ENCODE data around the gene RASSF9.

RASSF9 gene

DNA sequence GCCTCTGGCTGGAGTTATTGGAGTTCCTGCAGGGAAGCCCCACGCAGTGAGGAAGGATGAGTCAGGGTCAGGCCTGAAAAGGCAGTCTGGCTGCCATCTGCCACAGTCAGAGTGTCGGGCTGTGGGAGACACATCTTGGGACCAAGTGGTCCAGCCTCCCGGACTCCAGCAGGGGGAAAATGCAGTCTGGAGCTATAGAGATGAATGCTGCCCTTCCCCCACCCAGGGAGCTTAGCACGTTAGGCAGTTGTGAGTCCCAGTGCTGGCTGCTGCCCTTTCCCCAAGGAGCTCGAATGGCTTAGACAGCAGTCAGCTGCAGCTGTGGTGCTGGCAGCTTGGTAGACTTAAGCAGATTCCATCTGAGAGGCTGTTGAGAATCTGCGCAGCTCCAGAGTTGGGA lies 29.7 kb upstream of the RASSF9 start:
- no peak for DNase-seq (ENCODE audit: low spot score)
- in situ Hi-C loops (cut with MboI; ENCODE audit: low sequenced_read_pairs, unreplicated experiment), result loop anchor here (10.0 to 25.0 kb wide), 2 partner anchors 291 to 379 kb away; no protein-coding TSS in a partner anchor
- TF ChIP-seq, protein P1, sequence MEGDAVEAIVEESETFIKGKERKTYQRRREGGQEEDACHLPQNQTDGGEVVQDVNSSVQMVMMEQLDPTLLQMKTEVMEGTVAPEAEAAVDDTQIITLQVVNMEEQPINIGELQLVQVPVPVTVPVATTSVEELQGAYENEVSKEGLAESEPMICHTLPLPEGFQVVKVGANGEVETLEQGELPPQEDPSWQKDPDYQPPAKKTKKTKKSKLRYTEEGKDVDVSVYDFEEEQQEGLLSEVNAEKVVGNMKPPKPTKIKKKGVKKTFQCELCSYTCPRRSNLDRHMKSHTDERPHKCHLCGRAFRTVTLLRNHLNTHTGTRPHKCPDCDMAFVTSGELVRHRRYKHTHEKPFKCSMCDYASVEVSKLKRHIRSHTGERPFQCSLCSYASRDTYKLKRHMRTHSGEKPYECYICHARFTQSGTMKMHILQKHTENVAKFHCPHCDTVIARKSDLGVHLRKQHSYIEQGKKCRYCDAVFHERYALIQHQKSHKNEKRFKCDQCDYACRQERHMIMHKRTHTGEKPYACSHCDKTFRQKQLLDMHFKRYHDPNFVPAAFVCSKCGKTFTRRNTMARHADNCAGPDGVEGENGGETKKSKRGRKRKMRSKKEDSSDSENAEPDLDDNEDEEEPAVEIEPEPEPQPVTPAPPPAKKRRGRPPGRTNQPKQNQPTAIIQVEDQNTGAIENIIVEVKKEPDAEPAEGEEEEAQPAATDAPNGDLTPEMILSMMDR (IDR thresholded peaks at IDR 0.05; ENCODE audit: borderline replicate concordance, control extremely low read depth, extremely low read depth, insufficient read depth, missing control alignments), result no peak

- TF ChIP-seq, protein P1 (IDR thresholded peaks at IDR 0.05; ENCODE audit: borderline replicate concordance, control extremely low read depth, extremely low read depth, insufficient read depth, missing control alignments), result no peak
- in situ Hi-C loops (cut with MboI; ENCODE audit: low sequenced_read_pairs, unreplicated experiment), result loop anchor here (25.0 kb wide), 1 partner anchor 370 kb away; no protein-coding TSS in a partner anchor
Measured at GRCh38 chr12:85856966-85857365, 20.8 kb upstream of the RASSF9 start.

GRCh38 chr12:85855305-85855704 lies 19.1 kb upstream of the RASSF9 start:
- TF ChIP-seq, protein P1 (IDR thresholded peaks at IDR 0.05; ENCODE audit: borderline replicate concordance, control extremely low read depth, extremely low read depth, insufficient read depth, missing control alignments), result no peak
- in situ Hi-C loops (cut with MboI; ENCODE audit: low sequenced_read_pairs, unreplicated experiment), result loop anchor here (25.0 kb wide), 1 partner anchor 368 kb away; no protein-coding TSS in a partner anchor
- no peak for DNase-seq (ENCODE audit: low spot score)

More at GRCh38 chr12:85856966-85857365, 20.8 kb upstream of the RASSF9 start:
- no peak for DNase-seq (ENCODE audit: low spot score)

DNA sequence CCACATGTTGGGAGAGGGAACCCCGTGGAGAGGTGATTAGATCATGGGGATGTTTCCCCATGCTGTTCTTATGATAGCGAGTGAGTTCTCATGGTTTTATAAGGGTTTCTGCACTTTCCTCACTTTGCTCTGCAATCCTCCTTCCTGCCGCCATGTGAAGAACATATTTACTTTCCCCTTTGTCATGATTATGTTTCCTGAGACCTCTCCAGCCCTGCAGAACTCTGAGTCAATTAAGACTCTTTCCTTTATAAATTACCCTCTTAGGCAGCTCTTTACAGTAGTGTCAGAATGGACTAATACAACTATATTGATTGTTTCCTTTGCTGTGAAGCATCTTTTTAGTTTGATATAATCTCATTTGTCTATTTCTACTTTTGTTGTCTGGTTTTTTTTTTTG lies 13.1 kb upstream of the RASSF9 start:
- in situ Hi-C loops (cut with MboI; ENCODE audit: low sequenced_read_pairs, unreplicated experiment), result no loop called here
- TF ChIP-seq, protein P1 (IDR thresholded peaks at IDR 0.05; ENCODE audit: borderline replicate concordance, control extremely low read depth, extremely low read depth, insufficient read depth, missing control alignments), result no peak
- DNase-seq (ENCODE audit: low spot score), result no peak

- in situ Hi-C loops (cut with MboI; ENCODE audit: low sequenced_read_pairs, unreplicated experiment), result no loop called here
- TF ChIP-seq, protein P1 (IDR thresholded peaks at IDR 0.05; ENCODE audit: borderline replicate concordance, control extremely low read depth, extremely low read depth, insufficient read depth, missing control alignments), result no peak
- no peak for DNase-seq (ENCODE audit: low spot score)
Measured at GRCh38 chr12:85843606-85844310, 7.5 kb upstream of the RASSF9 start.

- in situ Hi-C loops (cut with MboI; ENCODE audit: low sequenced_read_pairs, unreplicated experiment), result no loop called here
- TF ChIP-seq, protein P1 (IDR thresholded peaks at IDR 0.05; ENCODE audit: borderline replicate concordance, control extremely low read depth, extremely low read depth, insufficient read depth, missing control alignments), result no peak
- DNase-seq (ENCODE audit: low spot score), result no peak
Measured at GRCh38 chr12:85835426-85836196, 598 bp downstream of the RASSF9 start.

Measured in GM13976 (cell line).